Large intestine (tissue), 3 donors: ENCODE results near the gene GRM7. TPM values are rescaled to one million over a fixed set of nuclear protein-coding genes. Genes with fewer than 3 reads are reported as not detected.

Source experiments
- DNase-seq, 2 donors: peaks; one replicate each; pipeline versions ENCODE4 v3.0.0 to v3.0.0-alpha.2; 2013
- H3K27ac ChIP-seq: one replicate; pipeline ENCODE4 v1.5.1; 2013; ENCODE audit warnings: low read length
- H3K27me3 ChIP-seq: 2 replicates; pipeline ENCODE4 v1.6.1; 2013; ENCODE audit warnings: low read length; ENCODE audit not compliant: control insufficient read depth, insufficient read depth
- H3K36me3 ChIP-seq: 2 replicates; pipeline ENCODE4 v1.6.1; 2013; ENCODE audit warnings: low read length; ENCODE audit not compliant: control insufficient read depth, insufficient read depth
- H3K4me1 ChIP-seq: one replicate; pipeline ENCODE4 v1.6.1; 2013; ENCODE audit warnings: low read length; ENCODE audit not compliant: control insufficient read depth, insufficient read depth
- H3K4me3 ChIP-seq: one replicate; pipeline ENCODE4 v1.5.1; 2013; ENCODE audit warnings: low read length
- H3K9me3 ChIP-seq: one replicate; pipeline ENCODE4 v1.6.1; 2013; ENCODE audit warnings: mild to moderate bottlenecking, low read depth, low read length, moderate library complexity; ENCODE audit not compliant: control insufficient read depth
- WGBS: methylation state at CpG from one replicate; pipeline ENCODE4 v1.1.5; 2013; ENCODE audit warnings: low lambda C conversion rate; ENCODE audit not compliant: insufficient coverage; 5-methylcytosine and 5-hydroxymethylcytosine counted together
- polyA plus RNA-seq: library from polyadenylated mRNA; unstranded; fragments of 120-200 nt; gene quantifications from one replicate; pipeline ENCODE4 v1.2.1, GENCODE V29; 2013

GRM7 gene
- polyA plus RNA-seq, 1 donor = 0.36 TPM

- no peaks in the 10 kb centered on the region for H3K4me1 ChIP-seq
- H3K27me3 ChIP-seq = no peaks in the 10 kb centered on the region
- no peak overlapping the region for H3K4me3 ChIP-seq
- no peaks in the 10 kb centered on the region for H3K9me3 ChIP-seq
- DNase-seq = no peak
- H3K27ac ChIP-seq = no peak overlapping the region
- WGBS = no CpG with 5 or more reads among the region's 2 CpGs
- no peaks in the 10 kb centered on the region for H3K36me3 ChIP-seq
These were observed 645.8 kb downstream of the GRM7 start for GRCh38 chr3:7506606-7507180.

DNA sequence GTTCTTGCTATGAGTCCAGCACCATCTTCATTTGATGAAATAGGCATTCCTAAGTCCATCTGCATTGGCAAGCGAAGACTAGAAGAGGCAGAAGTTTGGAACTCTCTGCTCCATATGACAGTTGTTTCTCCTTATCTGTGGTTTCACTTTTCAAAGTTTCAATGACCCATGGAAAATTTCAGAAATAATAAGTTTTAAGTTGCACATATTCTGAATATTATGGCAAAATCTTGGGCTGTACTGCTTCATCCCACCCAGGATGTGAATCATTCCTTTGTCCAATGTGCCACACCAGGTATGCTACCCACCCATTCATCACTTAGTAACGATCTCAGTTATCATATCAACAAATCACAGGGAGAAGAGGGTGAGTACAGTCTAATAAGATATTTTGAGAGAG lies 647.9 kb downstream of the GRM7 start:
- no peak for DNase-seq
- H3K4me3 ChIP-seq = no peak overlapping the region
- H3K9me3 ChIP-seq = no peaks in the 10 kb centered on the region
- H3K4me1 ChIP-seq = no peaks in the 10 kb centered on the region
- no peaks in the 10 kb centered on the region for H3K36me3 ChIP-seq
- 100% methylated on average over 1 of the region's 2 CpGs for WGBS
- H3K27me3 ChIP-seq = no peaks in the 10 kb centered on the region
- H3K27ac ChIP-seq = no peak overlapping the region

DNA sequence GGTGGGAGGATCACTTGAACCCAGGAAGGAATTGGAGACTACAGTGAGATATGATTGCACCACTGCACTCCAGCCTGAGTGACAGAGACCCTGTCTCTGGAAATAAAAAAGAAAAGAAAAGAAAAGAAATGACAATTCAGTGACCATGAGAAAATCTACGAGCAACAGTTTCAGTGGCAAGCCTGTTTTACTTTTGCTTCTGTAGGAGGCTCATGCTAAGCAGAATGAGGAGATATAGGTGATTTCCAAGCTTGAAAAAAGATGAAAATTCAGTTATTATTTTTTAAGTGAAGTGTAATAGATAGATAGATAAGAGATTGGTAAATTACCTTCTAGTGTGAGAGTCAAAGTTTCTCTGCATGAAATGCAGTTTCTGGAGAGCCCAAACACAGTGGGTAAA lies 651.1 kb downstream of the GRM7 start:
- H3K4me1 ChIP-seq = no peaks in the 10 kb centered on the region
- H3K36me3 ChIP-seq = no peaks in the 10 kb centered on the region
- no CpG with 5 or more reads among the region's 1 CpG for WGBS
- no peak for DNase-seq
- no peaks in the 10 kb centered on the region for H3K9me3 ChIP-seq
- H3K27me3 ChIP-seq = no peaks in the 10 kb centered on the region
- H3K27ac ChIP-seq = no peak overlapping the region
- no peak overlapping the region for H3K4me3 ChIP-seq

GRCh38 chr3:7518026-7518425 lies 657.1 kb downstream of the GRM7 start:
- no peak overlapping the region for H3K27ac ChIP-seq
- no peaks in the 10 kb centered on the region for H3K27me3 ChIP-seq
- no CpG with 5 or more reads among the region's 3 CpGs for WGBS
- no peaks in the 10 kb centered on the region for H3K36me3 ChIP-seq
- H3K4me3 ChIP-seq = no peak overlapping the region
- H3K9me3 ChIP-seq = no peaks in the 10 kb centered on the region
- DNase-seq = no peak
- H3K4me1 ChIP-seq = no peaks in the 10 kb centered on the region

GRCh38 chr3:7518456-7518855 lies 657.5 kb downstream of the GRM7 start:
- H3K9me3 ChIP-seq = no peaks in the 10 kb centered on the region
- H3K27me3 ChIP-seq = no peaks in the 10 kb centered on the region
- no peaks in the 10 kb centered on the region for H3K4me1 ChIP-seq
- no peaks in the 10 kb centered on the region for H3K36me3 ChIP-seq
- no peak for DNase-seq
- no peak overlapping the region for H3K27ac ChIP-seq
- no peak overlapping the region for H3K4me3 ChIP-seq

GRCh38 chr3:7520059-7520458 lies 659.1 kb downstream of the GRM7 start:
- no CpG with 5 or more reads among the region's 1 CpG for WGBS
- H3K27ac ChIP-seq = no peak overlapping the region
- no peaks in the 10 kb centered on the region for H3K9me3 ChIP-seq

GRCh38 chr3:7520593-7520992 lies 659.7 kb downstream of the GRM7 start:
- Histone ChIP-seq H3K4me3 (no peak overlapping the region), H3K9me3 (no peaks in the 10 kb centered on the region), H3K4me1 (no peaks in the 10 kb centered on the region), H3K27me3 (no peaks in the 10 kb centered on the region), H3K27ac (no peak overlapping the region), H3K36me3 (no peaks in the 10 kb centered on the region)
- 100% methylated on average over 1 of the region's 1 CpG for WGBS
- no peak for DNase-seq

More at GRCh38 chr3:7520059-7520458, 659.1 kb downstream of the GRM7 start:
- no peaks in the 10 kb centered on the region for H3K4me1 ChIP-seq
- H3K36me3 ChIP-seq = no peaks in the 10 kb centered on the region
- no peaks in the 10 kb centered on the region for H3K27me3 ChIP-seq
- H3K4me3 ChIP-seq = no peak overlapping the region
- DNase-seq = no peak

- DNase-seq = no peak
- Histone ChIP-seq H3K4me1 (no peaks in the 10 kb centered on the region), H3K4me3 (no peak overlapping the region), H3K9me3 (no peaks in the 10 kb centered on the region), H3K36me3 (no peaks in the 10 kb centered on the region), H3K27ac (no peak overlapping the region), H3K27me3 (no peaks in the 10 kb centered on the region)
These were observed 675.6 kb downstream of the GRM7 start for GRCh38 chr3:7536510-7536909.

- DNase-seq = no peak
- no peaks in the 10 kb centered on the region for H3K27me3 ChIP-seq
- H3K9me3 ChIP-seq = no peaks in the 10 kb centered on the region
- no peak overlapping the region for H3K27ac ChIP-seq
- no peaks in the 10 kb centered on the region for H3K36me3 ChIP-seq
- WGBS = no CpG with 5 or more reads among the region's 1 CpG
- H3K4me3 ChIP-seq = no peak overlapping the region
- H3K4me1 ChIP-seq = no peaks in the 10 kb centered on the region
These were observed 676.0 kb downstream of the GRM7 start for GRCh38 chr3:7536921-7537320.

DNA sequence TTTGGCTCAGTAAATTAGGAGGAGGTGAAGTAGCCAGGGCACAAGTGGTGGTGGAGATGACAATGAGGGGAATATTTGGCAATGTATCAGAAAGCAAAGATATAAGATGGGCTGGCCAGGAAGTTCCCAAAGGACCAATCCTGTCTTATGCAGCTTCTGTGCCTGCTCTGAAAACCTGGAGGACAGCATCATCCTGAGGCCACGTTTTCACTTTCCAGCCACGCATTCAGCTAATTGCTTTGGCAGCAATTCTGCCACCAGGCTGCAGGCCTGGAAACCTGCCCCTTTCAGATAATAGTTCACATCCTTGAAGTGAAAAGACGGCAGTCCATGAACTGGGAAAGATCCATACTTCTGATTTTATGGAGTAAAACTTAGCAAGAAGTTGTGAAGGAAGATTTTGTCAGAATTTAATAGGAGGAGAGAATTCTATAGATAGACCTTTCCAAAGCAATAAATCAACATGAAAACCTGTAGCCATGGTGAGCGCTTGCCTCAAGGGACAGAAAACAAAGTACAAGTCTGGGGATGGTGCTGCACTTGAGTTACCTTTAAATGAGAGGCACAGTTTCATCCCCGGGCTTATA lies 682.5 kb downstream of the GRM7 start:
- Histone ChIP-seq H3K27ac (no peak overlapping the region), H3K4me1 (no peaks in the 10 kb centered on the region), H3K27me3 (no peaks in the 10 kb centered on the region), H3K36me3 (no peaks in the 10 kb centered on the region), H3K9me3 (no peaks in the 10 kb centered on the region), H3K4me3 (no peak overlapping the region)
- no CpG with 5 or more reads among the region's 5 CpGs for WGBS
- no peak for DNase-seq

- Histone ChIP-seq H3K4me3 (no peak overlapping the region), H3K27me3 (no peaks in the 10 kb centered on the region), H3K9me3 (peaks cover 3% of the 10 kb centered on the region), H3K27ac (no peak overlapping the region), H3K36me3 (no peaks in the 10 kb centered on the region), H3K4me1 (no peaks in the 10 kb centered on the region)
- no peak for DNase-seq
- 50% methylated on average over 1 of the region's 3 CpGs for WGBS
These were observed 684.4 kb downstream of the GRM7 start for GRCh38 chr3:7545334-7545733.
